GM18517 (cell line): ENCODE results near the gene WNT9B.
A peak's percentile ranks its signal among the peaks of the same experiment; 100 is the strongest.
"Not testable (repeated sequence)": the region's sequence is repeated elsewhere in the genome, so short reads cannot be mapped to it uniquely, and the experiment has no call there.

Experiments
- ATAC-seq: cut with Tn5 transposase; IDR thresholded peaks from one replicate; pipeline ENCODE4 v1.9.1; 2021; ENCODE audit warnings: mild to moderate bottlenecking, moderate library complexity; ENCODE audit not compliant: unreplicated experiment

WNT9B gene

DNA sequence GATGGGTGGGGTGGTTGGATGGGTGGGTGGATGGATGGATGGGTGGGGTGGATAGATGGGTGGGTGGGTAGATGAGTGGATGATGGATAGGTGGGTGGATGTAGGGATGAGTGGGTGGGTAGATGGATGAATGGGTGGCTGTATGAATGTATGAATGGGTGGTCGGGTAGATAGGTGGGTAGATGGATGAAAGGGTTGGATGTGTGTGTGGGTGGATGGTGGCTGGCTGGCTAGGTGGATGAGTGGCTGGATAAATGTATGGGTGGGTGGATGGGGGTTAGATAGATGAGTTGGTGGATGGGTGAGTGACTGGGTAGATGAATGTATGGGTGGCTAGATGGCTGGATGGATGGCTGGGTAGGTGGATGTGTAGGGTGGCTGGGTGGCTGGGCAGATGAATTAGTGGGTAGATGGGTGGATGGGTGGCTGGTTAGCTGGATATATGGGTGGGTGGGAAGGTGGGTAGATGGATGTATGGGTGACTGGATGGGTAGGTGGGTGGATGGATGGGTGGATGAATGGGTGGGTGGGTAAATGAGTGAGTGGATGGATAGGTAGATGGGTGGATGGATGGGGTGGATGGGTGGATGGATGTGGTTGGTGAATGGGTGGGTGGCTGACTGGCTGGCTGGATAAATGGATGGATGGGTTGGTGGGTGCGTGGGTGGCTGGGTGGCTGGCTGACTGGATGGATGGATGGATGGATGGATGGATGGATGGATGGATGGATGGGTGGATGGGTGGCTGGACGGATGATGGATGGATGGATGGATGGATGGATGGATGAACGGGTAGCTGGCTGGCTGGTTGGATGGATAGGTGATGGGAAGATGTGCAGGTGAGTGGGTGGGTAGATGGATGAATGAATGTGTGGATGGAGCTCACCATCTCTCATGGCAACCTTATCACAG, 52.6 kb downstream of the WNT9B start:
- no peak for ATAC-seq

DNA sequence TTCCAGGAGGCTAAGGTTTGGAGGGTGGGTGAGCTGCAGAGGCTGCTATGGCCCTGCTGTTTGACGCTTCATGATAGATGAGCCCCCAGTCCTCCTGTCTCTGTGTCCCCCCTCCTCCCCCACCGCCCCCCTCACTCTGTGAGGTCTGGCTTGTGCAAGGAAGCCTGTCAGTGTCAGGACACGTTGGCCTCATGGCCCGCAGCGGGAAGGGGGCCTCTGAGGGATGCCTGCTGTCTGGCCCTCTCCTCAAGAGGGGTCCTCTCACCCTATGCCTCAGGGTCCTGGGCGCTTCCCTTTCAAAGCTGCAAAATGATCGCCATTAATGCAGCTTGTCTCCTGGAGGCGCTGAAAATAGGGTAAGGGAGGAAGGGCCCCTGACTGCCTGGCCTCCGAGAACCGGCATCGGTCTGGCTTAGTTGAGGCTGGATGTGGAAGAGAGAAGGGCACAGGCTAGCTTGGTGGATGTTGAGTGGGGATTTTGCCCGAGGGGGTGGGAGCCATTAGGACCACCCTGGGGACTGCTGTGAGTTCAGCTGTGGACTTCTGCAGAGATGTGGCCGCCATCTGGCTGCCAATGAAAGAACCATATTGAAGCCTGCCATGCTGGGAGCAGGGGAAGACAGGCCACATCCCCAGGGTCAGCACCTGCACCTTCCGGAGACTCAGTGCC, 56.8 kb downstream of the WNT9B start:
- ATAC-seq, result no peak

DNA sequence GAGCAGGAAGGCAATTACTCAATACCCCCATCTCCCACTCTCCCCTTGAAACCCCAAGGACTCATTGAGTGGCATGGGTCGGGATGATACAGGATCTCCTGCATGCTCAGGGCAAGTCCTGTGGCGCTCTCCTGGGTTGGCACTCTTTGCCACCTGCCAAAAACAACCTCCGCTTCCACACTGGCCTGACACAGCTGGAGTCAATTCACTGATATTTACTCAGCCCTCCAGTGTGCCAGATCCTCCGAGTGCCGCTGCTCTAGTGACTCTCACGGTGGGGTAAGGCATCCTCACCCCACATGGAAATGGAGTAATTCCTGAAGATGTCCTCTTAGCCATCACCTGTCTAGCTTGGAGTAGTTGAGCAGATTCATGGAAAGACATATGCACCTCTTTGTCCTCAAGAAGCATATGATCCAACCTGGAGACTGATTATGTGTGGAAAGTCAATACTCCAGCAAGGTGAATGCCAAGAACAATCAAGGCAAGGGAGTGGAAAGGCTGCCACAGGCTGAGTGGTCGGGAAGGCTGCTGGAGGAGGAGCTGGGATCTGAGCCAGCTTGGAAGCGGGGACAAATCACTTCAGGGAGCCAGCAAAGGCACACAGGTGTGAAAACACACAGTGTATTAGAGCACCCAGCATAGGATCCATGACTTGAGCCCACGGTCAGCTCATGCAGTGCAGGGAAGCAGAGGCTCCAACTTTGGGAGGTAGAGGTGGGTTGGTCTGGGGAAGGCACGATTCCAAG, 59.0 kb downstream of the WNT9B start:
- no peak for ATAC-seq

DNA sequence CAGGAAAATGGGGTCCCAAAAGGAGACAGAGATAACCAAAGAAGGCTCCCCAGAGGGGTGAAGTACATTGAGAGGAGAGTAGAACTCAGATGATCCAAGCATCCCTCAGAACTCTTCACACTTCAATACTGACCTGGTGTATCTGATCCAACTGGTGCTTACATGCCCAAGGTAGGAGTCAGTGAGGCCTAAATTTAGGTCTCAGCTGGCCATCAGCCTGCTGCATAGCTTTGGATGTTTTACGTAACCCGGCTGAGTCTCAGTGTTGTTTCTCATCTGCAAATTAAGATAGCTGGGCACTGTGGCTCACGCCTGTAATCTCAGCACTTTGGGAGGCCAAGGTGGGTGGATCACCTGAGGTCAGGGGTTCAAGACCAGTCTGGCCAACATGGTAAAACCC, 59.9 kb downstream of the WNT9B start:
- no peak for ATAC-seq

DNA sequence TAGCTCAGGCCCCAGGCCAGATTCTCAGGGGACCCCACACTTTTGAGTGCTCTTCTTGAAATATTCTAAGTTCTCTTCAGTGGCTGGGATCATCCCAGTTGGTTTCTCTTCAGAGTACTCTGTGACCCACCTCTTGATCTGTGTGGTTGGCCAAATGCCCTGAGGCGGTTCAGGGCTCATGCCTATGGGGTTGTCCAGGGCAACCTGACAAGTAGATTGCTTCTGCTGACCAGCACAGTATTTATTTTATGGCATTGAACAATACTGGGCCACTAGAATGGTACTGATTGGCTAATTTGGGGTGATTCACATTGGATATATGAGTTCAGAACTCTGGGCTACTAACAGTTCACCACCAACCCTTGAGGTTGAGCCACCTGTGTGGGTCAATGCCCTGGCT, 64.2 kb downstream of the WNT9B start:
- no peak for ATAC-seq

DNA sequence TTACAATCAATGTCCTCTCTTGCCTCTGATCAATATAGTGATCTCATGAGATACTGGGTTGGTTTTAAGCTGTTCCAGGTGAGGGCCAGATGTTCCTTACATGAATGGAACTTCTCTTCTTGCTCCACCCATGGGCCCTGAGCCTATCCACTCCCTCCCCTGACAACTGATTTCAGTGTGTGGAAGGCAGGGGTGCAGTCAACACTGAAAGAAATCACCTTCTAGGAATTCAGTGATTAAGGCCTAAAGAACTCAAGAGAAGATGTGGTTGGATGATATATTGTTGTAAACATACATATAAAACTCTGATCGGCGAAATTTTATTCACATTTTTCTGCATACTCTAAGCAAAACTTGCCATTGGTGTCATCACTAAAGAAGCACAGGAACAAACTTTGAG, 64.8 kb downstream of the WNT9B start:
- no peak for ATAC-seq

DNA sequence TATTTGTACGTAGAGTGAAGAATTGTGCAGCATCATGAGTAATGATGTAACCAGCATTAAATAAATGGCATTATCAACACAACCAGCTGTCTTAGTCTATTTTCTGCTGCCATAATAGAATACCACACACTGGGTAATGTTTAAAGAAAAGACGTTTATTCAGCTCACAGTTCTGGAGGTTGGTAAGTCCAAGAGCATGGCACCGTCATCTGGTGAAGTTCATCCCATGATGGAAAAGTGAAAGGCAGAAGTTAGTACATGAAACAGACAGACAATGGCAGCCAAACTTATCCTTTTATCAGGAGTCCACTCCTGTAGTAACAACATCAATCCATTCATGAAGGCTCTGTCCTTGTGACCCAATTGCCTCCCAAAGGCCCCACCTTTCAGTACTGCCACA, 65.2 kb downstream of the WNT9B start:
- ATAC-seq, result no peak

DNA sequence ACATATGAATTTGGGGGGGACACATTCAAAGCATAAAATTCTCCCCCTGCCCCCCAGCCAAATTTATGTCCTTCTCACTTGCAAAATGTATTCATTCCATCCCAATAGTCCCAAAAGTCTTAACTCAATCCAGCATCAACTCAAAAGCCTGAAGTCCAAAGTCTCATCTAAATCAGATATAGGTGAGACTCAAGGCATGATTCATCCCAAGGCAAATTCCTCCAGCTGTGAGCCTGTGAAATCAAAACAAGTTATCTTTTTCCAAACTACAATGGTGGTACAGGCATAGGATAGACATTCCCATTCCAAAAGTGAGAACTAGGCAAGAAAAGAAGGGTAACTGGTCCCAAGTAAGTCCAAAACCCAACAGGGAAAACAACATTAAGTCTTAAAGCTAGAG, 65.7 kb downstream of the WNT9B start:
- ATAC-seq, result no peak

DNA sequence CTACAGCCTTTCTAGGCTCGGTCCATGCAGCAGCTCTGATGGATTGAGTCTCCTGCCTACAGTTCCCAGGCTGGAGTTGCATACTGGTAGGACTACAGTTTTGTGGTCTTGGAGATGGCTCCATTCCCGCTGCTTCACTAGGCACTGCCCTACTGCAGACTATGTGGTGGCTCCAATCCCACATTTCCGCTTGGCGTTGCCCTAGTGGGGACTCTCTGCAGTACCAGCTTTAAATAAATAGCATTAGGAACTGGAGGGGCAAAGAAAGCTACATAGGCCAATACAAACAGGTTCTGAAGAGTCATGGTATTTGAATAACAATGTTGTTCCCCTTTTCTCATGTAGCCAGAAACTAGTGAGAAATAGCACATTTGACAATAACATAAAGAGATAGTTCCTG, 66.1 kb downstream of the WNT9B start:
- ATAC-seq, result no peak

DNA sequence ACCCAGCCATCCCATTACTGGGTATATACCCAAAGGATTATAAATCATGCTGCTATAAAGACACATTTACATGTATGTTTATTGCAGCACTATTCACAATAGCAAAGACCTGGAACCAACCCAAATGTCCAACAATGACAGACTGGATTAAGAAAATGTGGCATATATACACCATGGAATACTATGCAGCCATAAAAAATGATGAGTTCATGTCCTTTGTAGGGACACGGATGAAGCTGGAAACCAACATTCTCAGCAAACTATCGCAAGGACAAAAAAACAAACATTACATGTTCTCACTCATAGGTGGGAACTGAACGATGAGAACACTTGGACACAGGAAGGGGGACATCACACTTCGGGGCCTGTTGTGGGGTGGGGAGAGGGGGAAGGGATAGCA, 70.6 kb downstream of the WNT9B start:
- ATAC-seq, result not testable (repeated sequence)

DNA sequence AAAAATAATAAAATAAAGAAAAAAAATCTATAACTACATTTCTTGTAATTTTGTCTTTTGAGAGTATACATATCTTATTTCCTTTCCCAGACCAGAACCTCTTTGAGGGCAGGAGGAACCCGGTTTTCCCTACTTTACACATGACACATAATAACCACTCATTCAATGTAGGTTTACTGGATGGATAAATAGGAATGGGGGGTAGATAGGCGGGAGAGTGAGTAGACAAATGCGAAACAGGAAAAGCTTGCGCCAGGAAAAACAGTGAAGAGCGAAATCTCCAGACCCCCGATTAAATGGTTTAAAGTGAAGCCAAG, 71.1 kb downstream of the WNT9B start:
- ATAC-seq, result no peak

DNA sequence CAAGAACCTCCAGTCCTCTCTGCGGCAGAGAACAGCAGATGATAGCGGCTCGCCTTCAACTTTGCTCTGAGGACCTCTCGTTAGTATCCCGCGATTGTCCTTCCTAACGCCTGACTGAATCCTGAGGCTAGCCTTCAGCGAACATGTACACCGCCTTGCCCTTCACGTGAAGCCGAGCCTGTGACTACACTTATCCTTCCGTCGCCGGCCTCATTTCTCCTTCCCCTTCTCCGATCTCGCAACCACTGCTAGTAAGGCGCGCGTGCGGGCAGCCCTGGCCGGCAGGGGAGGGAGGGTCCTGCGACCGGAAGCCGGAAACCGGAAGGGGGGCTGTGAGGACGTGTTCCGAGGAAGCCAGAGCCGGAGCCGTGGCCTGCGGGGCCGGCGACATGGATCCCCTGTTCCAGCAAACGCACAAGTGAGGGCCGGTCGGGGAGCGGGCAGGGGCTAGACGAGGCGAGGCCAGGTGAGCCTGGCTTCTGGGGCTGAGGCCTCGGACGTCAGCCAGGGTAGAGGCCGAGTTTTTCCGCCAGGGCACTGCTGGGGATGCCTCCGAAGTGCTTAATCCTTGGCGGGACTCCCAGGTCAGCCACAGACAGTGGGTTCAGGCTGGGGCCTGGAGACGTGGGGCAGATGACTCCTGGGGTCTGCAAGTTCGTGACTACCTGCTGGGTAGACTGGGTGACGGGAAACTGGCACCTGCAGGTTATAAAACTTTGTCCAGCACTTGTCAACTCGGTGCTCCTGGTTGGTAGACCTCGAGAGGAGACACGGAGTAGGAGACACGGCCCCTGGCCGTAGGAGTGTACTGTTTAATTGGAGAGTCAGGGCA, 71.6 kb downstream of the WNT9B start, which contains the start of gene GOSR2:
TSS of gene GOSR2 (plus strand) at position 357 of the 832 bp plus-strand sequence. CDS start at position 390, 33 bp downstream.
- ATAC-seq, result peak; percentile 77

DNA sequence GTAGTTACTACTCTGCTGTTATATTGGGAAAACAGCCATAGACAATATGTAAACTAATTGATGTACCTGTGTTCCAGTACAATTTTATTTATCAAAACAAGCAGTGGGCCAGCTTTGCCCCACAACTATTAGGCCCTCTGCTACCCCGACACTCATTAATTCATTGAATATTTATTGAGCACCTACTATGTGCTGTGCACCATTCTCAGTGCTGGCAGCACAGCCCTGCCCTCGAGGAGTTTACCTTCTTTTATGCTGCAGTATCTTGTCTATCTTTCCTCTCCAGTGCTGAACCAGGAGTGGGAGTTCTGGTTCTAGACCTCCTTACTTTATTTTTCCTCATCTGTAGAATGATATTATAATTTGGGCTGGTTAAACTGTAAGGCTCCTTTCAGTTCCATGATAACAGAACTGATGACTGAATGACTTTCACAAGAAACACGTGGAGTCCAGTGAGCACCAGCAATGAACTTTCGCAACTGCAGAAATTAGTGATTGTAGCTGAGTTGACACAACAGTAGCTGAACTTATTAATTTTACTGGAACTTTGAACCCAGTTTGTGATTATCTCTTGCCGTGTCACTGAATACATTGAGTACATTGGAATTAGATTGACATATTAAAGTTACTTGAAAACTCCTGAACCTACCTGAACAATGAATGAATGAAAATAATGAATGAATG, 73.9 kb downstream of the WNT9B start:
- no peak for ATAC-seq

DNA sequence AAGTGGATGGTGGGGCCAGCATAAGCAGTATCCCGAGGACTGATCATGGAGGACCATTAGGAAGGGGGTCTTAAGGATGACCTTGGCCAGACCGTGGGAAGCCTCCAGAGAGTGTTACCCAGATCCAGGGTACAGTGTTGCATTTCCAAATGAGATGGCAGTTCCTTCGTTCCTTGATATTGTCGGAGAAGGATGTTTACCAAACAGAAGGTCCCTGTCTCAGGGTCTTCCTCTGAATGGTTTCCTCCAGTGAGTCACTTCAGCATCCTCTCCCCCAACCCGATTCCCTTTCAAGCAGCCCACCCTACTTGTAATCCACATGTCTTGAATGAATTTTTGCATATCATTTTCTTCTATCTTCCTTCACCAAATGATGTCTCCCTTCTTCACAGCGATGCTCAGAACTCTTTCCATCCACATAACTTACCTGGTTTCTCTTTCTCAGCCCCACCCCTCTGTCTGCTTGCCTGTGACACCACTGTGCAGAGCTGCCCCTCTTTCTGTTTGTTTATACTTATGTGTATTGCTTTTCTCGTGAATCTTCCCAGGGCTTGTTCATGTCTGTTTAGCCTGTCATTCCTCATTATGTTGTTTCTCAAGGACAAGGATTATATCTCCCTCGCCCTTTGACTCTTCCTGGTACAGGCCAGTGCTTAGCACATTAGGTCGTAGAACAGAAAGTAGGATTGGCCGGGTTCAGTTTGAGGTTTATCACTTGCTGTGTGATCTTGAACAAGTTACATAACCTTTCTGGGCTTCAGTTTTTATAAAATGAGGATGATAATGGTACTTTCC, 77.3 kb downstream of the WNT9B start:
- ATAC-seq, result no peak

DNA sequence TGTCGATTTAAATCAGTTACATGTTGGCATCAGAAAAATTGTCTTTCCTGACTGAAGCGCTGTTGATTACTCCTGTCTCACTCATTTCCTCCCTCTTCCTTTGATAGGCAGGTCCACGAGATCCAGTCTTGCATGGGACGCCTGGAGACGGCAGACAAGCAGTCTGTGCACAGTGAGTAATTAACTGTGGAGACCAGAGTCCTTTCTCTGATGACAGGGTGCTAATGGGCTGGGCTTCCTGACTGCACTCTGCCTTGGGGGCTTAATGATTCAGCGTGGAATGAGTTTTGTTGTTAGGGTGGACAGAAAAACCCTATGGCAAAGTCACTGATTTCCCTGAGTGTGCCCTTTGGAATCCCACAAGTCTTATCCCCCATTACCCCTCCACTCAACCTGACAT, 78.0 kb downstream of the WNT9B start:
- ATAC-seq, result no peak

DNA sequence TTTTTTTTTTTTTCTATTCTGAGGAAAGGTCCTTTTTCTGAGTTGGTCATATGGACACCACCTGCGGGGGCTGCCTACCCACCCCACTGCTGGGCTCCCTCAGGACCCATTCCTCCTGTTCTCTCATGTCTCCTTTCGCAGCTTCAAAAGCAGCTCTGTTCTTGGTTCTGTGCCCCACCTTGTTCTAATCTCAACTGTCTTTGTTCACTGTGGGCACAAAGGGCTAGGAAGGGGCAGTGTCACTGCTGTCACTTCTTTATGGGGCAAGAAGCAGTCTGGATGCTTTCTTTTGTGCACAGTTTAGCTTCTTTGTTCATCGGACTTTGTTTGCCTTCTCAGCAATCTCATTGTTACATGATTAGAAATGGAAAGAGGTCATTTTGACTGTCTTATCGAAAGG, 78.7 kb downstream of the WNT9B start:
- ATAC-seq, result no peak

DNA sequence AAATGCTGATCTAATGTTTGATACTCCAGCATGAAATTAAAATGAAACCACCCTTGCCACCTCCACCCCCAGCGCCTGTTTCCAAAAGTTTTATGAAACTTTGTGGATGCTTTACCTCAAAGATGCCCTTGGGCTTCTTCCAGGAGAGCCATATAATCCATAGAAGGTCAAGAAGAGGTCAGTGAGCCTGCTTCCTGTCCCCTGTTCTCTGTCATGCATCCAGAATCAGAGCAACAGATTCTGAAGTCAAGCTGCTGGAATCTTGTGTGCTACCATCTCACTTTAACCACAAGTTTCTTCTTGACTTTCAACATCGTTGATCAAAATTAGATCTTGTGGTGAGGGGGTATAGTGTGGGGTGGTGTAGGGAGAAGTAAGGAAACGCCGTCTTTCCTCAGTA, 80.2 kb downstream of the WNT9B start:
- no peak for ATAC-seq

DNA sequence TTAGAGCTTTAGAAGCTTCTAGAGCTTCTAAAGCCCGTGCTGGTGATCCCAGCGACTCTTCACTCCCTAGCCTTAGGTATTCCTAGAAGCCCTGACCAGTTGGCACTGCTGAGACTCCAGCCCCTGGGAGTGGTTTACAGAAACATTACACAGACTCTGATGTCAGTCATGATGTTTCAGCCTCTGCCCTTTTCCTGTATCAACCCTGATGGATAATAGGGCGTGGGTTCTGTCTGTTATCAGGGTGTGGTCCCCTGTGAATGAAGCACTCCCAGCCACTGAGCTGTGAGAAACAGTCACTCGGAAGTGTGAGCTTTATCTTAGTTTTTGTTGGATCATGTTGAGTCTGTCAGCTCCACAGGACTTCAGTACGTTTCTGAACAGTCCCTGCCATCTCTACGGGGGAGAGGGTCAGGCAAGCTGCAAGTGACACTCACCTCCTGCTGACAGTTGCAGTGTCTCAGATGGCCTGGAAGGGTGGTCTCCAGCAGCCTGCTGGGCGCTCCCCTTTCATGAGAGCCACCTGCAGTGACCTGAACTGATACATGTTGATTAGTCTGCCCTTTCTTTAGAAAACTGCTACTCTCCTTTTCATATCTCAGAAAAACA, 84.4 kb downstream of the WNT9B start:
- no peak for ATAC-seq
